ENCODE data around the gene NDFIP1. TPM values are rescaled to one million over a fixed set of nuclear protein-coding genes. Genes with fewer than 3 reads are reported as not detected.

Gene NDFIP1
- total and polyA plus RNA-seq, 2 of the 4 experiments (the other 2 are of a cell fraction) = 7.7 to 15.4 TPM

DNA sequence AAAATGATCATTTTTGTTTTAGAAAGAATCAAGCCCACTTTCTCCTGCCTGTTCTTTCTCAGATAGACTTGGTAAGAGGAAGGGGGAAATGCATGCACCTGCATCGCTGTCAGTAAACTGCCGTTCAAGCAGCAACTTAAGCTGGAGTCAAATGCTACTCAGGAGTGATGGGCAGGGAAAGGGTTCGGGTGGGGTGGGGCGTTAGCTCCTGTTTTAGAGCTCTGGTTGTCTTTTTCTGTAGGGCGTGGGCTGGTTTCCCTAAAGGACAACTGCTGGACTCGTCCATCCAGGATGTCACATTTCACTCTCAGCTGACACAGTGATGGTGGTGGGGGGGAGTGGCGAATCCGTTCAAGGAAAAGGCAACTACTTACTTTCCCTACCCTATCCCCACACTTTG, 75.0 kb downstream of the NDFIP1 start:
- no CpG with 5 or more reads among the region's 8 CpGs for WGBS, 2 experiments (ENCODE audit: extremely low coverage in 2 of 2, insufficient read length in 1 of 2)
- no peak overlapping the region for H2AFZ ChIP-seq (replicated peaks; ENCODE audit: low read length, poor library complexity)
- BruUV-seq (replicated peaks) = no TSS peak
- H2BK20ac ChIP-seq (ENCODE audit: low read depth, low read length) = no peak overlapping the region
- dilution Hi-C loops (cut with HindIII; ENCODE audit: low sequenced_read_pairs, unreplicated experiment) = no loop called here
- ATAC-seq (ENCODE audit: low read depth) = no peak
- no peak overlapping the region for H3K56ac ChIP-seq (ENCODE audit: extremely low read depth, insufficient read depth, low read length)
- H3K14ac ChIP-seq (replicated peaks; ENCODE audit: low read depth, low read length) = no peak overlapping the region
- no peak for DNase-seq
- H3K4me3 ChIP-seq (ENCODE audit: insufficient read depth, low read depth, low read length) = no peak overlapping the region
- no peak overlapping the region for H4K91ac ChIP-seq (ENCODE audit: insufficient read depth, low read depth, low read length)
- H3K9me1 ChIP-seq (ENCODE audit: insufficient read depth, low read length) = no peaks in the 10 kb centered on the region
- no peak overlapping the region for H3K27ac ChIP-seq (ENCODE audit: insufficient read depth, low read length)
- H3K4me1 ChIP-seq (ENCODE audit: control insufficient read depth, insufficient read depth, low read length) = no peaks in the 10 kb centered on the region
- no peak overlapping the region for H4K8ac ChIP-seq (ENCODE audit: low read depth in 2 of 2, low read length in 2 of 2)
- intact Hi-C loops (cut with micrococcal nuclease) = no loop called here
- H3K36me3 ChIP-seq (ENCODE audit: control insufficient read depth, insufficient read depth, low read length) = no peaks in the 10 kb centered on the region
- in situ Hi-C loops (cut with MboI; ENCODE audit: low sequenced_read_pairs) = no loop called here
- H3K23ac ChIP-seq (ENCODE audit: low read depth, low read length) = no peak overlapping the region
- H3K27me3 ChIP-seq (ENCODE audit: control insufficient read depth, insufficient read depth, low read length) = no peaks in the 10 kb centered on the region; the same call in 1 of the 2 replicates
- H2AK9ac ChIP-seq (replicated peaks; ENCODE audit: low read depth, low read length, poor library complexity) = no peak overlapping the region
- no peaks in the 10 kb centered on the region for H3K79me1 ChIP-seq (ENCODE audit: low read depth in 1 of 2, low read length in 2 of 2)
- no peak overlapping the region for H2BK5ac ChIP-seq (ENCODE audit: low read depth, low read length, poor library complexity, severe bottlenecking)
- no peaks in the 10 kb centered on the region for H3K9me3 ChIP-seq (ENCODE audit: control insufficient read depth, insufficient read depth, low read length)
- no peak overlapping the region for H3K9ac ChIP-seq (ENCODE audit: low read depth, low read length)
- H2BK15ac ChIP-seq (ENCODE audit: low read depth, low read length) = no peak overlapping the region
- POLR2A ChIA-PET (ENCODE audit: unreplicated experiment) = no interaction called here
- H4K20me1 ChIP-seq (ENCODE audit: insufficient read depth, low read length) = no peaks in the 10 kb centered on the region
- CTCF ChIA-PET = no interaction called here
- no peak overlapping the region for H3K4ac ChIP-seq (ENCODE audit: low read depth, low read length)
- no peak for TF ChIP-seq FOS (IDR thresholded peaks at IDR 0.05; ENCODE audit: low read depth, low read length)
- TF ChIP-seq, protein P1, sequence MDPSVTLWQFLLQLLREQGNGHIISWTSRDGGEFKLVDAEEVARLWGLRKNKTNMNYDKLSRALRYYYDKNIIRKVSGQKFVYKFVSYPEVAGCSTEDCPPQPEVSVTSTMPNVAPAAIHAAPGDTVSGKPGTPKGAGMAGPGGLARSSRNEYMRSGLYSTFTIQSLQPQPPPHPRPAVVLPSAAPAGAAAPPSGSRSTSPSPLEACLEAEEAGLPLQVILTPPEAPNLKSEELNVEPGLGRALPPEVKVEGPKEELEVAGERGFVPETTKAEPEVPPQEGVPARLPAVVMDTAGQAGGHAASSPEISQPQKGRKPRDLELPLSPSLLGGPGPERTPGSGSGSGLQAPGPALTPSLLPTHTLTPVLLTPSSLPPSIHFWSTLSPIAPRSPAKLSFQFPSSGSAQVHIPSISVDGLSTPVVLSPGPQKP (IDR thresholded peaks at IDR 0.05; ENCODE audit: borderline replicate concordance, low read depth, low read length) = no peak
- TF ChIP-seq, protein P2, sequence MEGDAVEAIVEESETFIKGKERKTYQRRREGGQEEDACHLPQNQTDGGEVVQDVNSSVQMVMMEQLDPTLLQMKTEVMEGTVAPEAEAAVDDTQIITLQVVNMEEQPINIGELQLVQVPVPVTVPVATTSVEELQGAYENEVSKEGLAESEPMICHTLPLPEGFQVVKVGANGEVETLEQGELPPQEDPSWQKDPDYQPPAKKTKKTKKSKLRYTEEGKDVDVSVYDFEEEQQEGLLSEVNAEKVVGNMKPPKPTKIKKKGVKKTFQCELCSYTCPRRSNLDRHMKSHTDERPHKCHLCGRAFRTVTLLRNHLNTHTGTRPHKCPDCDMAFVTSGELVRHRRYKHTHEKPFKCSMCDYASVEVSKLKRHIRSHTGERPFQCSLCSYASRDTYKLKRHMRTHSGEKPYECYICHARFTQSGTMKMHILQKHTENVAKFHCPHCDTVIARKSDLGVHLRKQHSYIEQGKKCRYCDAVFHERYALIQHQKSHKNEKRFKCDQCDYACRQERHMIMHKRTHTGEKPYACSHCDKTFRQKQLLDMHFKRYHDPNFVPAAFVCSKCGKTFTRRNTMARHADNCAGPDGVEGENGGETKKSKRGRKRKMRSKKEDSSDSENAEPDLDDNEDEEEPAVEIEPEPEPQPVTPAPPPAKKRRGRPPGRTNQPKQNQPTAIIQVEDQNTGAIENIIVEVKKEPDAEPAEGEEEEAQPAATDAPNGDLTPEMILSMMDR (conservative IDR thresholded peaks at IDR 0.05; ENCODE audit: low read depth, low read length) = no peak
- H2AK5ac ChIP-seq (ENCODE audit: low read depth, low read length) = no peak overlapping the region
- H2BK120ac ChIP-seq (ENCODE audit: low read depth, low read length) = no peak overlapping the region
- H4K5ac ChIP-seq (ENCODE audit: low read depth, low read length) = no peak overlapping the region
- H3K4me2 ChIP-seq (ENCODE audit: low read depth, low read length) = no peak overlapping the region
- H3K18ac ChIP-seq (ENCODE audit: low read depth, low read length) = no peak overlapping the region
